Measurements from ENCODE around the gene TTLL6. TPM values are rescaled to one million over a fixed set of nuclear protein-coding genes. Genes with fewer than 3 reads are reported as not detected.

TTLL6 gene
- polyA plus RNA-seq, 1 donor from 2014 or later: not detected

- no peak overlapping the region for H3K9ac ChIP-seq (ENCODE audit: low read length)
- no peaks in the 10 kb centered on the region for H3K79me2 ChIP-seq (replicated peaks; ENCODE audit: insufficient read depth, low read length)
- no peak overlapping the region for H3K27ac ChIP-seq (ENCODE audit: low read length)
- H4K20me1 ChIP-seq (ENCODE audit: insufficient read depth): no peaks in the 10 kb centered on the region
- no peaks in the 10 kb centered on the region for H3F3A ChIP-seq (ENCODE audit: insufficient read depth, low read length, poor library complexity, severe bottlenecking)
- no peaks in the 10 kb centered on the region for H3K9me3 ChIP-seq (ENCODE audit: low read length)
- no peaks in the 10 kb centered on the region for H3K9me2 ChIP-seq (ENCODE audit: insufficient read depth, low read length)
- no peak overlapping the region for H3K4me2 ChIP-seq (ENCODE audit: low read length)
- peaks cover 100% of the 10 kb centered on the region for H3K27me3 ChIP-seq (ENCODE audit: insufficient read depth, low read depth, low read length)
- no peak overlapping the region for H3K4me3 ChIP-seq (ENCODE audit: low read length)
- TF ChIP-seq SMC3 (conservative IDR thresholded peaks at IDR 0.05; ENCODE audit: poor library complexity): no peak
- no peak for TF ChIP-seq TAF1 (IDR thresholded peaks at IDR 0.05; ENCODE audit: low read depth)
- TF ChIP-seq RAD21 (conservative IDR thresholded peaks at IDR 0.05): no peak
- TF ChIP-seq EZH2 (IDR thresholded peaks at IDR 0.05; ENCODE audit: borderline replicate concordance, insufficient read depth, low read length, poor library complexity, severe bottlenecking): no peak
- TF ChIP-seq CTCF (IDR thresholded peaks at IDR 0.05; ENCODE audit: poor library complexity, severe bottlenecking): no peak
- TF ChIP-seq REST (IDR thresholded peaks at IDR 0.05; ENCODE audit: borderline replicate concordance): no peak
- no peak for TF ChIP-seq MXI1 (conservative IDR thresholded peaks at IDR 0.05; ENCODE audit: poor library complexity, severe bottlenecking)
- TF ChIP-seq POLR2AphosphoS5 (IDR thresholded peaks at IDR 0.05): no peak
- TF ChIP-seq EP300 (conservative IDR thresholded peaks at IDR 0.05; ENCODE audit: poor library complexity, severe bottlenecking): no peak
- H3K36me3 ChIP-seq (ENCODE audit: insufficient read depth, low read length): no peaks in the 10 kb centered on the region
- no peak overlapping the region for H2AFZ ChIP-seq (ENCODE audit: low read depth, low read length)
Measured at GRCh38 chr17:48751733-48752398, 65.2 kb downstream of the TTLL6 start.

- no peak overlapping the region for H3K27ac ChIP-seq (ENCODE audit: low read length)
- no peaks in the 10 kb centered on the region for H4K20me1 ChIP-seq (ENCODE audit: insufficient read depth)
- H3K36me3 ChIP-seq (ENCODE audit: insufficient read depth, low read length): no peaks in the 10 kb centered on the region
- no peak overlapping the region for H3K4me3 ChIP-seq (ENCODE audit: low read length)
- H3K9ac ChIP-seq (ENCODE audit: low read length): no peak overlapping the region
- no peak overlapping the region for H3K4me2 ChIP-seq (ENCODE audit: low read length)
- no peaks in the 10 kb centered on the region for H3F3A ChIP-seq (ENCODE audit: insufficient read depth, low read length, poor library complexity, severe bottlenecking)
- H3K27me3 ChIP-seq (ENCODE audit: insufficient read depth, low read depth, low read length): peaks cover 100% of the 10 kb centered on the region
- TF ChIP-seq REST (IDR thresholded peaks at IDR 0.05; ENCODE audit: borderline replicate concordance) (no peak), EP300 (conservative IDR thresholded peaks at IDR 0.05; ENCODE audit: poor library complexity, severe bottlenecking) (no peak), EZH2 (IDR thresholded peaks at IDR 0.05; ENCODE audit: borderline replicate concordance, insufficient read depth, low read length, poor library complexity, severe bottlenecking) (no peak), MXI1 (conservative IDR thresholded peaks at IDR 0.05; ENCODE audit: poor library complexity, severe bottlenecking) (no peak), CTCF (IDR thresholded peaks at IDR 0.05; ENCODE audit: poor library complexity, severe bottlenecking) (no peak), RAD21 (conservative IDR thresholded peaks at IDR 0.05) (no peak), TAF1 (IDR thresholded peaks at IDR 0.05; ENCODE audit: low read depth) (no peak), POLR2AphosphoS5 (IDR thresholded peaks at IDR 0.05) (no peak), SMC3 (conservative IDR thresholded peaks at IDR 0.05; ENCODE audit: poor library complexity) (no peak)
- no peaks in the 10 kb centered on the region for H3K9me2 ChIP-seq (ENCODE audit: insufficient read depth, low read length)
- no peaks in the 10 kb centered on the region for H3K79me2 ChIP-seq (replicated peaks; ENCODE audit: insufficient read depth, low read length)
- no peaks in the 10 kb centered on the region for H3K9me3 ChIP-seq (ENCODE audit: low read length)
- H2AFZ ChIP-seq (ENCODE audit: low read depth, low read length): no peak overlapping the region
Measured at GRCh38 chr17:48751172-48751571, 65.9 kb downstream of the TTLL6 start.
